Mucosa of stomach (tissue), 1 donor: ENCODE data around the gene UPP1.
A peak's percentile ranks its signal among the peaks of the same experiment; 100 is the strongest.

Experiments used
- H3K27me3 ChIP-seq: one replicate; pipeline ENCODE4 v1.7.0; 2013; ENCODE audit warnings: mild to moderate bottlenecking, low read length; ENCODE audit not compliant: control insufficient read depth, insufficient read depth
- H3K36me3 ChIP-seq: one replicate; pipeline ENCODE4 v1.7.0; 2013; ENCODE audit warnings: low read length; ENCODE audit not compliant: control insufficient read depth, insufficient read depth
- H3K4me1 ChIP-seq: one replicate; pipeline ENCODE4 v1.7.0; 2013; ENCODE audit warnings: mild to moderate bottlenecking, low read length; ENCODE audit not compliant: control insufficient read depth, insufficient read depth
- H3K4me3 ChIP-seq: one replicate; pipeline ENCODE4 v1.7.0; 2013; ENCODE audit warnings: low read length
- H3K9ac ChIP-seq: one replicate; pipeline ENCODE4 v1.7.0; 2013; ENCODE audit warnings: mild to moderate bottlenecking, low read length, moderate library complexity
- H3K9me3 ChIP-seq: one replicate; pipeline ENCODE4 v1.7.0; 2013; ENCODE audit warnings: mild to moderate bottlenecking, low read length, moderate library complexity; ENCODE audit not compliant: control insufficient read depth
- donor health status: Pancreatic carcinoma.

Gene UPP1

GRCh38 chr7:48088559-48089045, 463 bp upstream of the UPP1 start:
- Histone ChIP-seq H3K4me1 (peaks cover 41% of the 10 kb centered on the region), H3K9ac (peak overlapping the region; percentile 83), H3K27me3 (no peaks in the 10 kb centered on the region)

GRCh38 chr7:48090095-48090805, 1.2 kb downstream of the UPP1 start:
- Histone ChIP-seq H3K9ac (peak overlapping the region; percentile 83), H3K9me3 (no peaks in the 10 kb centered on the region), H3K36me3 (no peaks in the 10 kb centered on the region), H3K27me3 (no peaks in the 10 kb centered on the region), H3K4me1 (peaks cover 29% of the 10 kb centered on the region), H3K4me3 (peak overlapping the region; percentile 79)

More at GRCh38 chr7:48088559-48089045, 463 bp upstream of the UPP1 start:
- Histone ChIP-seq H3K4me3 (peak overlapping the region; percentile 79), H3K36me3 (no peaks in the 10 kb centered on the region), H3K9me3 (no peaks in the 10 kb centered on the region)

GRCh38 chr7:48091506-48092433, 2.7 kb downstream of the UPP1 start:
- H3K4me1 ChIP-seq = peaks cover 15% of the 10 kb centered on the region
- no peaks in the 10 kb centered on the region for H3K36me3 ChIP-seq
- no peaks in the 10 kb centered on the region for H3K9me3 ChIP-seq
- H3K4me3 ChIP-seq = no peak overlapping the region
- H3K27me3 ChIP-seq = no peaks in the 10 kb centered on the region
- H3K9ac ChIP-seq = no peak overlapping the region

GRCh38 chr7:48094861-48095293, 5.8 kb downstream of the UPP1 start:
- H3K9ac ChIP-seq = no peak overlapping the region
- no peaks in the 10 kb centered on the region for H3K9me3 ChIP-seq
- peaks cover 5% of the 10 kb centered on the region for H3K4me1 ChIP-seq
- no peaks in the 10 kb centered on the region for H3K36me3 ChIP-seq
- H3K4me3 ChIP-seq = no peak overlapping the region
- no peaks in the 10 kb centered on the region for H3K27me3 ChIP-seq

- H3K4me1 ChIP-seq = no peaks in the 10 kb centered on the region
Observed at GRCh38 chr7:48096273-48096672, 7.2 kb downstream of the UPP1 start.

GRCh38 chr7:48097521-48098231, 8.6 kb downstream of the UPP1 start:
- Histone ChIP-seq H3K9ac (no peak overlapping the region), H3K27me3 (no peaks in the 10 kb centered on the region), H3K36me3 (no peaks in the 10 kb centered on the region), H3K9me3 (no peaks in the 10 kb centered on the region), H3K4me3 (no peak overlapping the region), H3K4me1 (no peaks in the 10 kb centered on the region)

More at GRCh38 chr7:48096273-48096672, 7.2 kb downstream of the UPP1 start:
- Histone ChIP-seq H3K4me3 (no peak overlapping the region), H3K27me3 (no peaks in the 10 kb centered on the region), H3K9ac (no peak overlapping the region), H3K36me3 (no peaks in the 10 kb centered on the region), H3K9me3 (no peaks in the 10 kb centered on the region)

GRCh38 chr7:48098846-48099245, 9.8 kb downstream of the UPP1 start:
- Histone ChIP-seq H3K9me3 (no peaks in the 10 kb centered on the region), H3K36me3 (no peaks in the 10 kb centered on the region), H3K9ac (no peak overlapping the region), H3K4me3 (no peak overlapping the region), H3K27me3 (no peaks in the 10 kb centered on the region), H3K4me1 (no peaks in the 10 kb centered on the region)

GRCh38 chr7:48099781-48100180, 10.7 kb downstream of the UPP1 start:
- Histone ChIP-seq H3K9ac (no peak overlapping the region), H3K4me1 (no peaks in the 10 kb centered on the region), H3K4me3 (no peak overlapping the region), H3K9me3 (no peaks in the 10 kb centered on the region), H3K36me3 (no peaks in the 10 kb centered on the region), H3K27me3 (no peaks in the 10 kb centered on the region)

GRCh38 chr7:48101352-48101751, 12.3 kb downstream of the UPP1 start:
- no peak overlapping the region for H3K4me3 ChIP-seq
- H3K4me1 ChIP-seq = no peaks in the 10 kb centered on the region
- H3K27me3 ChIP-seq = no peaks in the 10 kb centered on the region
- H3K9ac ChIP-seq = no peak overlapping the region
- H3K36me3 ChIP-seq = no peaks in the 10 kb centered on the region
- H3K9me3 ChIP-seq = no peaks in the 10 kb centered on the region

GRCh38 chr7:48101968-48102367, 12.9 kb downstream of the UPP1 start:
- Histone ChIP-seq H3K4me3 (no peak overlapping the region), H3K27me3 (no peaks in the 10 kb centered on the region), H3K9me3 (no peaks in the 10 kb centered on the region), H3K4me1 (no peaks in the 10 kb centered on the region), H3K9ac (no peak overlapping the region), H3K36me3 (no peaks in the 10 kb centered on the region)

GRCh38 chr7:48102530-48102929, 13.5 kb downstream of the UPP1 start:
- Histone ChIP-seq H3K4me1 (no peaks in the 10 kb centered on the region), H3K4me3 (no peak overlapping the region), H3K27me3 (no peaks in the 10 kb centered on the region), H3K9ac (no peak overlapping the region), H3K36me3 (no peaks in the 10 kb centered on the region), H3K9me3 (no peaks in the 10 kb centered on the region)
